Mucosa of descending colon (tissue), 3 donors: ENCODE results near the gene ST8SIA2. TPM values are rescaled to one million over a fixed set of nuclear protein-coding genes. Genes with fewer than 3 reads are reported as not detected.

ENCODE experiments used
- ATAC-seq: fragments of 200-7000 bp; cut with Tn5 transposase; one replicate; pipeline ENCODE4 v1.9.1; 2020; ENCODE audit warnings: mild to moderate bottlenecking, moderate library complexity
- DNase-seq, 3 donors: peaks; one replicate each; pipeline ENCODE4 v3.0.0-alpha.2; 2020
- H3K36me3 ChIP-seq: fragments of 200-600 bp; one replicate; pipeline ENCODE4 v1.8.0; 2021; ENCODE audit warnings: low read depth, mild to moderate bottlenecking
- H3K4me1 ChIP-seq: fragments of 200-600 bp; one replicate; pipeline ENCODE4 v1.8.0; 2021; ENCODE audit warnings: low read depth, mild to moderate bottlenecking
- H3K4me3 ChIP-seq: fragments of 200-600 bp; one replicate; pipeline ENCODE4 v1.8.0; 2021; ENCODE audit warnings: mild to moderate bottlenecking
- H3K9me3 ChIP-seq: fragments of 200-600 bp; one replicate; pipeline ENCODE4 v1.8.0; 2021; ENCODE audit warnings: mild to moderate bottlenecking
- intact Hi-C, 2 donors: fragments of 100-400 bp; cut with DNase I in 1 of 2; cut with micrococcal nuclease in 1 of 2; formaldehyde crosslinking; loops; one replicate each; pipeline versions ENCODE4 v1.11.0 to v1.11.1; 2022; cut with DNase I, micrococcal nuclease
- total RNA-seq, 3 donors: library from RNA; stranded (reverse); fragmentation: NEBNext Ultra II Directional in 2 of 3; extraction: Animal tissue kit (Norgen Biotek cat#: 25700) in 2 of 3; gene quantifications; one replicate each; pipeline versions ENCODE4 v1.2.1 to v1.2.4, GENCODE V29; 2021 to 2023
- TF ChIP-seq, protein P1 (sequence below): fragments of 200-600 bp; IDR thresholded peaks from one replicate; pipeline ENCODE4 v1.8.0; 2022; ENCODE audit warnings: antibody characterized with exemption, mild to moderate bottlenecking
- donor health status: DM: no; HTN: no; CAD: no; lungs with moderate emphysema.
- donor health status: DM: no; HTN: no; CAD: no.
- donor health status: DM: no; HTN: yes; CAD: no.

ST8SIA2 gene
- total RNA-seq, 3 donors from 2014 or later = 0.29 to 0.44 (median 0.43) TPM

DNA sequence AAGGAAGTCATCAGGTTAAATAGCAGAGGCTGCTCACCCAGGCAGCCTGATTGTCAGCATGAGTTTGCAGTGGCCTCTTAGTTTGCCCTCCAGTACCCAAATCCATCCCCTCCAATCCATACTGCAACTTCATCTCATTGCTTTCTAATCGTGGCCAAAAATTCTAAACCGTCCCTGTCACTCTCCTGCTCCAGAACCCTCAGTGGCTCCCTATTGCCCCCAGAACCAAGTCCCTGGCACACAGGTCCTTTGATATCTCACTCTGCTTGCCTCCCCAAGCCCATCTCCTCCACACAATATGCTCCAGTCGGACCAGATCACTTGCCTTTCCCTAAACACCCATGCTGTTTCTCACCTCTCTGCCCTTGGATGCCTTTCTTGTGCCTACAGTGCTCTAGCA lies 49.7 kb downstream of the ST8SIA2 start:
- H3K9me3 ChIP-seq = no peaks in the 10 kb centered on the region
- ATAC-seq (no peak), DNase-seq (no peak)
- no peak overlapping the region for H3K4me3 ChIP-seq
- H3K4me1 ChIP-seq = no peaks in the 10 kb centered on the region
- TF ChIP-seq, protein P1, sequence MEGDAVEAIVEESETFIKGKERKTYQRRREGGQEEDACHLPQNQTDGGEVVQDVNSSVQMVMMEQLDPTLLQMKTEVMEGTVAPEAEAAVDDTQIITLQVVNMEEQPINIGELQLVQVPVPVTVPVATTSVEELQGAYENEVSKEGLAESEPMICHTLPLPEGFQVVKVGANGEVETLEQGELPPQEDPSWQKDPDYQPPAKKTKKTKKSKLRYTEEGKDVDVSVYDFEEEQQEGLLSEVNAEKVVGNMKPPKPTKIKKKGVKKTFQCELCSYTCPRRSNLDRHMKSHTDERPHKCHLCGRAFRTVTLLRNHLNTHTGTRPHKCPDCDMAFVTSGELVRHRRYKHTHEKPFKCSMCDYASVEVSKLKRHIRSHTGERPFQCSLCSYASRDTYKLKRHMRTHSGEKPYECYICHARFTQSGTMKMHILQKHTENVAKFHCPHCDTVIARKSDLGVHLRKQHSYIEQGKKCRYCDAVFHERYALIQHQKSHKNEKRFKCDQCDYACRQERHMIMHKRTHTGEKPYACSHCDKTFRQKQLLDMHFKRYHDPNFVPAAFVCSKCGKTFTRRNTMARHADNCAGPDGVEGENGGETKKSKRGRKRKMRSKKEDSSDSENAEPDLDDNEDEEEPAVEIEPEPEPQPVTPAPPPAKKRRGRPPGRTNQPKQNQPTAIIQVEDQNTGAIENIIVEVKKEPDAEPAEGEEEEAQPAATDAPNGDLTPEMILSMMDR = no peak
- no peaks in the 10 kb centered on the region for H3K36me3 ChIP-seq
- intact Hi-C loops = no loop called here

DNA sequence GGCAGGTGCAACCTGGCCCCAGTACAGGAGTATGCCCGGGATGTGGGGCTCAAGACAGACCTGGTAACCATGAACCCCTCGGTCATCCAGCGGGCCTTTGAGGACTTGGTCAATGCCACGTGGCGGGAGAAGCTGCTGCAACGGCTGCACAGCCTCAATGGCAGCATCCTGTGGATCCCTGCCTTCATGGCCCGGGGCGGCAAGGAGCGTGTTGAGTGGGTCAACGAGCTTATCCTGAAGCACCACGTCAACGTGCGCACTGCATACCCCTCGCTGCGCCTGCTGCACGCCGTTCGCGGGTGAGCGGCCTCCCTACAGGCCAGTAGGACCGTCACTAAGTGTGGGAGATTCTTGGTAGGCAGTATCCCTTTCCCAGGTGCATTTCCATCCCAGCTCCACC lies 51.0 kb downstream of the ST8SIA2 start:
- H3K9me3 ChIP-seq = no peaks in the 10 kb centered on the region
- ATAC-seq (no peak), DNase-seq (no peak)
- TF ChIP-seq, protein P1 = no peak
- no peak overlapping the region for H3K4me3 ChIP-seq
- H3K4me1 ChIP-seq = no peaks in the 10 kb centered on the region
- intact Hi-C loops = no loop called here
- no peaks in the 10 kb centered on the region for H3K36me3 ChIP-seq

DNA sequence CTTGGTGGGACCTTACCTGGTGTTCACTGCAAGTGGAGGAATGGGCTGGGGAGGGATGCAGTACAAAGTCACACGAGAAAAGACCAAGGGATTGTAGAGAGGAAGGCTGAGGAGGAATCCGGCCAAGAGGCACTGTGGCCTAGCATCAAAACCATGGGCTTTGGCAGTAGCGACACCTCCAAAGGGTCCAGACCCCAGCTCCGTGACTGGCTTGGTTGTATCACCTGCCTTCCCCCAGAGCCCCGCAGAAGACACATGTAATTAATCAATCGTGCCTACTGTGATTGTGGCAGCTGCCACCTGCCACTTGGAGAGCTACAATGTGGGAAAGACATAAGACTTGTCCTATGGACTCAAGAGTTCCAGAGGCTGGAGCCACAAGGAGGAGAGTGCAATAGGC lies 54.7 kb downstream of the ST8SIA2 start:
- TF ChIP-seq, protein P1 = no peak
- DNase-seq (no peak), ATAC-seq (no peak)
- Histone ChIP-seq H3K9me3 (no peaks in the 10 kb centered on the region), H3K36me3 (no peaks in the 10 kb centered on the region), H3K4me3 (no peak overlapping the region), H3K4me1 (no peaks in the 10 kb centered on the region)
- intact Hi-C loops = no loop called here

DNA sequence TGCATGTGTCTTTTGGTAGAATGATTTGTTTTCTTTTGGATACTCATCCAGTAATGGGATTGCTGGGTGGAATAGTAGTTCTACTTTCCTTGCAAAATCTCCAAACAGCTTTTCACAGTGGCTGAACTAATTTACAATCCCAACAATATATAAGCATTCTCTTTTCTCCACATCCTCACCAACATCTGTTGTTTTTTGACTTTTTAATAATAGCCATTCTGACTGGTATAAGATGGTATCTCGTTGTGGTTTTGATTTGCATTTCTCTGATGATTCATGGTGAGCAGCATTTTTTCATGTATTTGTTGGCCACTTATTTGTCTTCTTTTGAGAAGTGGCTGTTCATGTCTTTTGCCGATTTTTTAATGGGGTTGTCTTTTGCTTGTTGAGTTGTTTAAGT lies 55.8 kb downstream of the ST8SIA2 start:
- intact Hi-C loops = no loop called here
- no peak for ATAC-seq

DNA sequence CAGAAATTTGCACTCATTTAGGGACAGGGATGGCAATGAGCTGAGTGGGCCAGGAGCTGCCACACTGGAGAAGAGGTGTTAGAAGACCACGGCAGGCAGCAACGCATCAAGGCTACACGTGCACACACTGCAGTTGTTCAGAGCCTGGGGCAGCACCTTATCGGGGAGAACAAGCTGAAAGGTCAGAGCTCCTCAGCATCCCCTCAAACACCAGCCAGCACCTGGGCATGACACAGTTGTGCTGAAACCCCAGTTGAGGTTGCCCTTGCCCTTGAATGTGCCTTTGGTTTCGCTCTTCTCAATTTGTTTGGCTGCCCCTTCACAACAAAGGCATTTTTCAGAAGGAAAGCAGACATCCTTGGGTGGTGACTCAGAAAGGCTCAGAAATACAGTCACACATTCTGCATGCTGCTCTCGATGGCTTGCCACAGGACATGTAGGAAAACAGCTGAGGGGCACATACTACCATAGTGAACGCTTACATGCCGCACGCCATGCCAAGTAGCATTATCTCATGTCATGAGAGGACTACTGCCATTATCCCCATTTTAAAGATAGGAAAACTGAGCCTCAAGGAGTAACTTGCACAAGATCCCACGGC lies 57.6 kb downstream of the ST8SIA2 start:
- no peaks in the 10 kb centered on the region for H3K9me3 ChIP-seq
- no peak for DNase-seq
- intact Hi-C loops = no loop called here
- no peaks in the 10 kb centered on the region for H3K36me3 ChIP-seq
- no peak for ATAC-seq
- TF ChIP-seq, protein P1 = no peak
- H3K4me3 ChIP-seq = no peak overlapping the region
- H3K4me1 ChIP-seq = no peaks in the 10 kb centered on the region

More for the DNA sequence above, 55.8 kb downstream of the ST8SIA2 start:
- TF ChIP-seq, protein P1 = no peak
- no peak for DNase-seq
- no peaks in the 10 kb centered on the region for H3K9me3 ChIP-seq
- no peak overlapping the region for H3K4me3 ChIP-seq
- no peaks in the 10 kb centered on the region for H3K4me1 ChIP-seq
- H3K36me3 ChIP-seq = no peaks in the 10 kb centered on the region

DNA sequence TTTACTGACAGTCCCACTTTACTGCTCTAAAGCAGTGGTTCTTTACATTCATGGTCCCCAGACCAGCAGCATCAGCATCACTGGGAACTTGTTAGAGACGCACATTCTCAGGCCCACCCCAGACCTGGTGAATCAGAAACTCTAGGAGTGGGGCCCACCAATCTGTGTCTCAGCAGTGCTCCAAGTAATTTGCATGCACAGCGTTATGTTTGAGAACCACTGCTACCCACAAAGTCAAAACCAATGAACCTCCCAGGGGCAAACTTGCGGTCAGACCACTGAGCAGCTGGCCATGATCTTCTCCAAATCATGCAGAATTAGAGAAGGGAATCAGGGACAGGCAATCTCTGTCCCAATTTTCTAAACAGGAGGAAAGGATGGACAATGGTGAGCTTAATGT lies 58.5 kb downstream of the ST8SIA2 start:
- Histone ChIP-seq H3K36me3 (no peaks in the 10 kb centered on the region), H3K9me3 (no peaks in the 10 kb centered on the region), H3K4me3 (no peak overlapping the region), H3K4me1 (no peaks in the 10 kb centered on the region)
- intact Hi-C loops = no loop called here
- TF ChIP-seq, protein P1 = no peak
- ATAC-seq (no peak), DNase-seq (no peak)
